H1 (cell line): ENCODE data around the gene SIGLECL1. TPM values are rescaled to one million over a fixed set of nuclear protein-coding genes. Genes with fewer than 3 reads are reported as not detected.

Source experiments
- CTCF ChIA-PET: fragments of 300-600 bp; sonication (Branson Sonifier 250); formaldehyde crosslinking; loops from one replicate; lab custom pipeline; 2021; ENCODE audit not compliant: partially characterized antibody; lab: Charles Lee
- POLR2A ChIA-PET: fragments of 300-600 bp; sonication (Branson Sonifier 250); formaldehyde crosslinking; loops from one replicate; lab custom pipeline; 2021; ENCODE audit warnings: inconsistent platforms; ENCODE audit not compliant: partially characterized antibody; lab: Charles Lee
- DNase-seq, 2 experiments: peaks; one replicate each; pipeline versions ENCODE4 v3.0.0 to v3.0.0-alpha.2; 2010 to 2022; ENCODE audit warnings: low spot score in 2 of 2, low read depth in 1 of 2, mixed read lengths in 1 of 2
- FAIRE-seq: peaks from 2 replicates; lab custom pipeline; 2011; peaks lifted over from hg19 to GRCh38; lab: Jason Lieb, UNC
- H2AFZ ChIP-seq: 2 replicates; pipeline ENCODE4 v1.8.1; 2012; ENCODE audit warnings: low read length, inconsistent platforms
- H2AK5ac ChIP-seq: 2 replicates; pipeline ENCODE4 v1.6.1; 2013; ENCODE audit warnings: low read depth, low read length
- H2BK120ac ChIP-seq: replicated peaks from 2 replicates; pipeline ENCODE3; 2013; ENCODE audit warnings: low read depth, low read length, inconsistent platforms
- H2BK12ac ChIP-seq: 2 replicates; pipeline ENCODE4 v1.6.1; 2013; ENCODE audit warnings: low read depth, low read length
- H2BK15ac ChIP-seq: 2 replicates; pipeline ENCODE4 v1.6.1; 2013; ENCODE audit warnings: low read length
- H2BK20ac ChIP-seq: 2 replicates; pipeline ENCODE4 v1.6.1; 2013; ENCODE audit warnings: low read length
- H2BK5ac ChIP-seq: 2 replicates; pipeline ENCODE4 v1.6.1; 2013; ENCODE audit warnings: low read depth, low read length
- H3K14ac ChIP-seq: 2 replicates; pipeline ENCODE4 v1.6.1; 2013; ENCODE audit warnings: inconsistent platforms; ENCODE audit not compliant: insufficient read length
- H3K18ac ChIP-seq: 2 replicates; pipeline ENCODE4 v1.6.1; 2013; ENCODE audit warnings: low read length; ENCODE audit errors: extremely low read depth
- H3K23ac ChIP-seq: 2 replicates; pipeline ENCODE4 v1.6.1; 2013; ENCODE audit warnings: inconsistent platforms; ENCODE audit not compliant: insufficient read length
- H3K23me2 ChIP-seq: 2 replicates; pipeline ENCODE4 v1.6.1; 2013; ENCODE audit warnings: low read depth, low read length
- H3K27ac ChIP-seq: 2 replicates; pipeline ENCODE4 v1.6.1; 2011; ENCODE audit warnings: low read depth, low read length, inconsistent platforms
- H3K27me3 ChIP-seq, 4 experiments: replicated peaks in 1 of 4; 1 replicate in 1 of 4; 2 replicates in 3 of 4; pipeline versions ENCODE4 v1.6.1 to v1.8.1; 2011 to 2013; ENCODE audit warnings: low read length in 3 of 4, mild to moderate bottlenecking in 3 of 4, inconsistent platforms in 2 of 4, mixed read lengths in 2 of 4, moderate library complexity in 1 of 4; ENCODE audit not compliant: control insufficient read depth in 3 of 4, insufficient read depth in 3 of 4; ENCODE audit errors: extremely low read depth in 1 of 4
- H3K36me3 ChIP-seq, 4 experiments: 2 replicates each; pipeline versions ENCODE4 v1.6.1 to v1.8.1; 2011 to 2013; ENCODE audit warnings: mild to moderate bottlenecking in 4 of 4, low read length in 3 of 4, moderate library complexity in 2 of 4, control low read depth in 1 of 4, inconsistent platforms in 1 of 4; ENCODE audit not compliant: insufficient read depth in 4 of 4, control insufficient read depth in 2 of 4
- H3K4ac ChIP-seq: replicated peaks from 2 replicates; pipeline ENCODE3; 2013; ENCODE audit warnings: low read length, low read depth, mixed read lengths, inconsistent platforms; ENCODE audit not compliant: insufficient read length
- H3K4me1 ChIP-seq, 4 experiments: replicated peaks in 1 of 4; 1 replicate in 1 of 4; 2 replicates in 3 of 4; pipeline versions ENCODE4 v1.6.1 to v1.8.1; 2011 to 2013; ENCODE audit warnings: low read length in 3 of 4, inconsistent platforms in 2 of 4, mixed read lengths in 1 of 4; ENCODE audit not compliant: insufficient read depth in 4 of 4, control insufficient read depth in 3 of 4
- H3K4me2 ChIP-seq, 2 experiments: 2 replicates each; pipeline versions ENCODE4 v1.6.1 to v1.8.1; 2011 to 2013; ENCODE audit warnings: low read depth in 2 of 2, low read length in 2 of 2, control low read depth in 1 of 2, inconsistent platforms in 1 of 2, mild to moderate bottlenecking in 1 of 2; ENCODE audit not compliant: insufficient read depth in 1 of 2
- H3K4me3 ChIP-seq, 4 experiments: fragments of 200-600, 300-600 bp in 1 of 4; sonication (generic), shearing (Covaris generic), sonication (Bioruptor Twin) in 1 of 4; 2 replicates each; pipeline versions ENCODE4 v1.5.1 to v1.8.1; 2011 to 2016; ENCODE audit warnings: low read length in 4 of 4, low read depth in 3 of 4, control low read depth in 2 of 4, inconsistent platforms in 2 of 4, mild to moderate bottlenecking in 2 of 4, mixed read lengths in 1 of 4, moderate library complexity in 1 of 4; ENCODE audit not compliant: insufficient read depth in 2 of 4; ENCODE audit errors: extremely low read depth in 1 of 4
- H3K56ac ChIP-seq: replicated peaks from 2 replicates; pipeline ENCODE3; 2013; ENCODE audit warnings: low read depth, mild to moderate bottlenecking, mixed read lengths, low read length, inconsistent platforms; ENCODE audit not compliant: insufficient read length
- H3K79me1 ChIP-seq: 2 replicates; pipeline ENCODE4 v1.6.1; 2013; ENCODE audit warnings: low read depth, low read length, control low read depth
- H3K79me2 ChIP-seq, 2 experiments: 2 replicates each; pipeline versions ENCODE4 v1.6.1 to v1.8.1; 2012 to 2013; ENCODE audit warnings: low read length in 2 of 2, mild to moderate bottlenecking in 2 of 2, inconsistent platforms in 1 of 2; ENCODE audit not compliant: insufficient read depth in 2 of 2, control insufficient read depth in 1 of 2
- H3K9ac ChIP-seq, 4 experiments: replicated peaks in 1 of 4; 1 replicate in 1 of 4; 2 replicates in 3 of 4; pipeline versions ENCODE4 v1.6.1 to v1.8.1; 2011 to 2013; ENCODE audit warnings: low read depth in 3 of 4, low read length in 3 of 4, control low read depth in 2 of 4, mild to moderate bottlenecking in 2 of 4, moderate library complexity in 2 of 4, inconsistent platforms in 1 of 4; ENCODE audit errors: extremely low read depth in 1 of 4
- H3K9me3 ChIP-seq, 2 experiments: 2 replicates each; pipeline versions ENCODE4 v1.6.1 to v1.8.1; 2012 to 2013; ENCODE audit warnings: mild to moderate bottlenecking in 2 of 2, moderate library complexity in 2 of 2, control low read depth in 1 of 2, inconsistent platforms in 1 of 2, low read depth in 1 of 2, low read length in 1 of 2, mixed read lengths in 1 of 2; ENCODE audit not compliant: insufficient read depth in 2 of 2
- H4K20me1 ChIP-seq, 2 experiments: replicated peaks in 1 of 2; 2 replicates each; pipeline versions ENCODE3 to v1.8.1; 2011 to 2013; ENCODE audit warnings: inconsistent platforms in 2 of 2, low read length in 2 of 2, mild to moderate bottlenecking in 1 of 2; ENCODE audit not compliant: insufficient read depth in 2 of 2, control insufficient read depth in 1 of 2
- H4K5ac ChIP-seq: 2 replicates; pipeline ENCODE4 v1.6.1; 2013; ENCODE audit warnings: low read length, low read depth, mixed read lengths, inconsistent platforms; ENCODE audit not compliant: insufficient read length
- H4K8ac ChIP-seq: 2 replicates; pipeline ENCODE4 v1.8.0; 2013; ENCODE audit warnings: mild to moderate bottlenecking, moderate library complexity, low read length, inconsistent platforms; ENCODE audit not compliant: insufficient read depth; ENCODE audit errors: extremely low read depth
- H4K91ac ChIP-seq: replicated peaks from 2 replicates; pipeline ENCODE3; 2013; ENCODE audit warnings: low read length, mixed read lengths, inconsistent platforms; ENCODE audit not compliant: insufficient read length
- BRCA1 ChIP-seq: IDR thresholded peaks from 2 replicates; pipeline ENCODE4 v1.6.1; 2012; ENCODE audit warnings: low read depth, low read length, improper control_type of control experiment
- CHD2 ChIP-seq: IDR thresholded peaks from 2 replicates; pipeline ENCODE4 v1.6.1; 2012; ENCODE audit warnings: low read length, improper control_type of control experiment
- MAX ChIP-seq: IDR thresholded peaks from 2 replicates; pipeline ENCODE4 v1.6.1; 2012; ENCODE audit warnings: inconsistent platforms
- RBBP5 ChIP-seq: IDR thresholded peaks from 2 replicates; pipeline ENCODE4 v1.7.1; 2012; ENCODE audit warnings: low read depth, mild to moderate bottlenecking, inconsistent platforms, low read length, moderate library complexity, borderline replicate concordance
- RNF2 ChIP-seq: fragments of 200-900, 300-1000 bp; sonication (generic); IDR thresholded peaks from 2 replicates; pipeline ENCODE4 v1.7.1; 2016; ENCODE audit warnings: borderline replicate concordance, low read depth, mild to moderate bottlenecking, antibody characterized with exemption, low read length; ENCODE audit not compliant: poor library complexity, severe bottlenecking; ENCODE audit errors: missing control alignments
- SIX5 ChIP-seq: IDR thresholded peaks from 2 replicates; pipeline ENCODE4 v1.6.1; 2011; ENCODE audit warnings: mild to moderate bottlenecking, low read depth, low read length
- TAF1 ChIP-seq: IDR thresholded peaks from 2 replicates; pipeline ENCODE4 v1.6.1; 2011; ENCODE audit warnings: mild to moderate bottlenecking, low read depth, low read length
- TBP ChIP-seq: IDR thresholded peaks from 2 replicates; pipeline ENCODE4 v1.6.1; 2011; ENCODE audit warnings: low read depth, low read length, improper control_type of control experiment
- TCF12 ChIP-seq: IDR thresholded peaks from 2 replicates; pipeline ENCODE4 v1.6.1; 2011; ENCODE audit warnings: low read depth, mild to moderate bottlenecking, low read length
- WGBS, 2 experiments: shearing (Covaris generic) in 1 of 2; methylation state at CpG; one replicate each; pipeline versions ENCODE4 v1.1.6 to v1.1.7; 2013 to 2015; ENCODE audit warnings: low lambda C conversion rate in 2 of 2, mixed read lengths in 2 of 2, inconsistent platforms in 1 of 2, low coverage in 1 of 2, missing lambda C conversion rate in 1 of 2; ENCODE audit not compliant: insufficient replicate concordance in 2 of 2, insufficient coverage in 1 of 2, insufficient read length in 1 of 2; ENCODE audit errors: extremely low coverage in 1 of 2, missing lambda C conversion rate in 1 of 2; 5-methylcytosine and 5-hydroxymethylcytosine counted together
- polyA plus RNA-seq, 7 experiments: library from polyadenylated mRNA; depleted of rRNA in 3 of 7; stranded (reverse) in 5 of 7; unstranded in 2 of 7; fragments of >200 nt in 5 of 7; fragments of 200-250 nt in 2 of 7; gene quantifications; 1 replicate in 5 of 7; 2 replicates in 1 of 7; 4 replicates in 1 of 7; pipeline versions ENCODE4 v1.2.1 to v1.2.3, GENCODE V29; 2011 to 2013; ENCODE audit warnings: missing spikeins in 2 of 7, mixed read lengths in 2 of 7
- total RNA-seq: library from RNA; stranded (reverse); fragmentation: NEBNext Ultra II Directional; extraction: Animal tissue kit (Norgen Biotek cat#: 25700); gene quantifications from 2 replicates; pipeline ENCODE4 v1.2.1, GENCODE V29; 2021

SIGLECL1 gene
- total and polyA plus RNA-seq, 2 of the 8 experiments (the other 6 are each of a cell fraction or from before 2014, with no cell fraction given): not detected

GRCh38 chr19:51201712-51202111, 49.2 kb upstream of the SIGLECL1 start:
- Histone ChIP-seq H2BK120ac (no peak overlapping the region), H3K56ac (no peak overlapping the region), H2AFZ (no peak overlapping the region), H2BK5ac (no peak overlapping the region), H3K27me3 (no peaks in the 10 kb centered on the region; a peak in 1 of 7 replicates), H3K4me1 (no peaks in the 10 kb centered on the region), H3K9ac (no peak overlapping the region), H3K79me1 (no peaks in the 10 kb centered on the region), H4K20me1 (no peaks in the 10 kb centered on the region), H2BK20ac (no peak overlapping the region), H2BK12ac (no peak overlapping the region), H4K8ac (no peak overlapping the region), H3K36me3 (no peaks in the 10 kb centered on the region), H3K18ac (no peak overlapping the region), H2BK15ac (no peak overlapping the region), H3K9me3 (peaks cover 0 to 3% of the 10 kb centered on the region in 2 experiments; a peak in 2 of 4 replicates), H3K23me2 (no peaks in the 10 kb centered on the region), H3K4ac (no peak overlapping the region), H4K5ac (no peak overlapping the region), H3K4me2 (no peak overlapping the region), H3K79me2 (no peaks in the 10 kb centered on the region), H3K4me3 (no peak overlapping the region), H3K23ac (no peak overlapping the region), H3K27ac (no peak overlapping the region), H3K14ac (no peak overlapping the region), H2AK5ac (no peak overlapping the region), H4K91ac (no peak overlapping the region)
- WGBS, 2 experiments: 79% methylated on average over 5 of the region's 5 CpGs; no CpG with 5 or more reads in 1 of the 2 experiments
- no peak for FAIRE-seq
- POLR2A ChIA-PET: no interaction called here
- no peak for TF ChIP-seq RNF2
- no peak for TF ChIP-seq BRCA1
- TF ChIP-seq MAX: no peak
- no peak for TF ChIP-seq SIX5
- no peak for TF ChIP-seq CHD2
- TF ChIP-seq TBP: no peak
- no peak for TF ChIP-seq TAF1
- TF ChIP-seq TCF12: no peak
- no peak for TF ChIP-seq RBBP5
- no peak for DNase-seq
- CTCF ChIA-PET: no interaction called here
